GM19023 (cell line): ENCODE data around the gene CACNA1B.
"Not testable (repeated sequence)": the region's sequence is repeated elsewhere in the genome, so short reads cannot be mapped to it uniquely, and the experiment has no call there.

Experiments used
- ATAC-seq: cut with Tn5 transposase; IDR thresholded peaks from one replicate; pipeline ENCODE4 v1.9.1; 2021; ENCODE audit warnings: mild to moderate bottlenecking, moderate library complexity; ENCODE audit not compliant: unreplicated experiment

Gene CACNA1B

DNA sequence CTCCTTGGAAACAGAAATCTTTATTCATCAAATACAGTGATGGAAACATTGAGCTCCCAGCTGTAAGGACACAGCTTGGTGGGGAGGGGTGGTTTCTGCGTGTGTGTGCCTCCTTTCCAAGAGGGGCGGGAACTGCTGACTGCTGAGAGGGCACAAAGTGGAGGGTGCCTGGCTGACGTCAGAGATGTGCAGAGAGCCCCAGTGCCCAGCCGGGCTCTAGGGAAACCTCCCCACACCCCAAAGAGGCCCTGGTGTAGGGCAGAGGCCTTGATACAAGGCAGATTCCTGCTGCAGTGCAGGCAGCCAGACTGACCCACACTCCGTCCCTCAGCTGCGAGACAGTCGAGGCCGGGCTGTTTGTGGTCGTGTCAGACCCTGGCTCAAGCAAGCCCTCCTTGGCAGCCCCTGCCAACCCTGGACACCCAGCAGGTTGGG lies 191.0 kb downstream of the CACNA1B start:
- no peak for ATAC-seq

DNA sequence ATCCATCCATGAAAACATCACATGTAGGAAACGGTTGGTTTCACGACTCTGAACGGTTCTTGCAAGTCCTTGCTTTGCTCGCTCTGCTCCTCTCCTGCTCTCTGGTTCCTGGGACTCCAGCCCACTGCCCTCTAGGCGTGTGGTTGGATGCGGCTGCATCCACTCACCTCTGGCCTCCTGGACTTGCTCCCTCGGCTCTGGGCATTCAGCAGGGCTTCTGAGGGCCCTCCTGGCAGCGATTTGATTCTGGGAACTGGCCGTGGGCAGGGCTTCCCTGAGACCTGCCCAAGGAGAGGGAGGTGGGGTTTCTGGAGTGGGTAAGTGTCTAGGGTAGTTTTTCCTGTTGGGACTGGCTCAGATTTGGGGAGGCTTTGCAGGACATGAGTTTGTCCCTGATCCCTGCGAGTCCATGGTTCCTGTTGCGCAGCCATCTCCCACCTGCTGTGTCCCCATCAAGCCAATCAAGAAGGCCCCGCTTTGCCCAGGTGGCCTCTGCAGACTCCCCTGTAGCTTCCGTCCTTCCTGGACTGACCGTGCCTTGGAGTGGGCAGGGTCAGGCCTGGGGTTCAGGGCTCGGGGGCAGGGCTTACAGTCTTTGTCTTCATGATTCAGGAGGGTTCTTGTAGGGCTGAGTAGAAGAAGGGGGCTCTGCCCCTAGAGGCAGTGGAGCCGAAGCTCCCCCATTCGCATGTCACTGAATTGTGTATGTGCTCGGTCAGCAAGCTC lies 192.3 kb downstream of the CACNA1B start:
- ATAC-seq, result no peak

DNA sequence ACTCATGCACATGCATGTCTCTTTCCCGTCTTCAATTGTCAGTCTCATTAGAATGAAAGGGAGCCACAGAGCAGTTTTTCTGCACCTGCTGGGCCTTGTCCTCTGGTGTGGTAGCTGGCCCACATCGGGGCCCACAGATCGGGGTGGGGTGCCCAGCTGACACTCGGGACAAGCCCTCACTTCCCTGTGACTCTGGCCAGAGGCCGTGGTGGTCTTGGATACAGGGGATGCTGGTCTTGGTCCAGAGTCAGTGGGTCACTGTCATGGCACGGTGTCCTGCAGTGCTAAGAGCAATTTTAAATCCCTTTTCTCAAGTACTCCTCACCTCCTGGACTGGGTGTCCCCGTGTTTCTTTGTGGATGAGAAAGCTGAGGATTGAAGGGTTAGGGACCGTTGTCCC lies 193.2 kb downstream of the CACNA1B start:
- ATAC-seq, result no peak

DNA sequence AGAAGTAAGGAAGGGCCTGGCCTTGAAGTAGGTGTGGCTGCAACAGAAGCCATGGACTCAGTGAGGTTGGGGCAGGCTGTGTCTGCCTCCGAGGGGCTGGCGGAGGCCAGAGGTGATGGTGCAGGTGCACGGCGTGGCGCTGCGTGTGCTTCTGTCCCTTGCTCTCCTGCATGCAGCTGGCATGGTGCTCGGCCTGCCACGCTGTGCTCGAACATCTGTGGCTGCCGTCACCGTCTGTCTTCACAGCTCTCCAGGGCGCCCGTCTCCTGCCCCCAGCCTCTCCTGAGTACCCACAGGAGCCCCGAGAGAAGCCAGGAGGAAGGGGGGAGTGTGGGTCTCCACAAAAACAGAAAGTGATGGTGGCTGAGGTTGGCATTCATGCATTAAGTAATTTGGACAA lies 193.7 kb downstream of the CACNA1B start:
- ATAC-seq, result no peak

DNA sequence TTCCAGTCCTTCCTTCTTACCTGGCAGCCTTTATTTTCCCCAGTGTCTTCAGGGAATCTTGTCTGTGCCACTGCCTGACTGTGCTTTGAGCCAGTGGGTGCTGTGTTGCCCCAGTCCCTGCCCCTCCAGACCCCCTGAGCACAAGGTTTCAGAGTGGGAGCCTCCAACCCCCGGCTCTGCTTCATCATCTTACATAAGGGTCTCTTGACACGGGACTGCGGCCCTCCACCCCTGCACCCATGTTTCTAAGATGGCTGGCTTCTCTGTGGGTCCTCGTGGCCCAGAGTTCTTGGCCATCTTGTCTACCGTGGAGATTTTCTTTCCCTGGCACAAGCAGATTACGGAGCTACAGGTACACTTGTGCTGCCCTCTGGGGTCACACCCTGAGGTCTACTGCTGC lies 194.1 kb downstream of the CACNA1B start:
- no peak for ATAC-seq

DNA sequence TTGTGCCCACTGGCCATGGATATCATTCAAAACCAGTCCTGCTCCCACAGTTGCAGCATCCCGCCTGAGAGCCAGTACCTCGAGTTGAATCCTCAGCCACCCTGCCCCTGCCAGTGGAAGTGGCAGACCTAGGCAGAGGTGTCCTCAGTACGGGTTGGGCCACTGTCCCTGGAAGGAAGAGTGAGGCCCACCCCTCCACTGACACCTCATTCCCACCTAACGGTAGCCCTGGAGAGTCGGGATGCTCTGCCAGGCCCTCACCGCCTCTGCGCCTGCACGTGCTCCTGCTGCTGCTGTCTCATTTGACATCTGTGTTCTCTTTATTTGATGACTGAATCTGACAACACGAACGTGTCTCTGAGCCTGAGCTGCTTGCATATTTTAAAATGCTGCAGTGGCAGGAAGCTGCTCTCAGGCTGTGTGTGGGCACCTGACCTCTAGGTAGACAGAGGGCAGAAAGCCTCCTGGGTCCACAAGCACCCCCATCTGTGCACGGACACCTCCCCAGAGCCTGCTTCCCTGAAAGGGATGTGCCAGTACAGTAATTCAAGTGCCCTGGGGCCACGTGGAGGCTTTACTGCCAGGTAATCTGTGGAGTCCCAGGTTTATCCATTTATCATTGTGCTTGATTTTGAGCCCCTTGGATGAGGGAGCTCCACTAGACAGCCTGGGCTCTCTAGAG lies 194.7 kb downstream of the CACNA1B start:
- ATAC-seq, result no peak

DNA sequence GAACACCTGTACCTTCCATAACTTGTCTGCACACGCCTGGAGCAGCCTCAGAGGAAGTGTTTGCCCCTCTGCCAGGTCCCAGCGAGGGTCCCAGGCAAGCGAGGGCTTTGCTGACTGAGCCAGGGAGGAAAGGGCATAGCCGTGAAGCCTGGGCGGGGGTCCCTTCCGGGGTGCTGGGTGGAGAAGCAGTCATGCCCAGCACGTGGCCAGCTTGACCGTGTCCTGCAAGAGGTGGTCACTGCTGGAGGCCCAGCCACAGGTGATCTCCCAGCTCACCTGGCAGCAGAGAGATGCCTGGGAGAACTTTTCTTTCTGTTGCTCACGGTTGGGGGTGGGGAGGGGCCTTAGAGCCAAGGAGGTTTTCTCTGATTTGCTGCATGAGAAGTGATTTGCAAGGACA lies 195.3 kb downstream of the CACNA1B start:
- no peak for ATAC-seq

DNA sequence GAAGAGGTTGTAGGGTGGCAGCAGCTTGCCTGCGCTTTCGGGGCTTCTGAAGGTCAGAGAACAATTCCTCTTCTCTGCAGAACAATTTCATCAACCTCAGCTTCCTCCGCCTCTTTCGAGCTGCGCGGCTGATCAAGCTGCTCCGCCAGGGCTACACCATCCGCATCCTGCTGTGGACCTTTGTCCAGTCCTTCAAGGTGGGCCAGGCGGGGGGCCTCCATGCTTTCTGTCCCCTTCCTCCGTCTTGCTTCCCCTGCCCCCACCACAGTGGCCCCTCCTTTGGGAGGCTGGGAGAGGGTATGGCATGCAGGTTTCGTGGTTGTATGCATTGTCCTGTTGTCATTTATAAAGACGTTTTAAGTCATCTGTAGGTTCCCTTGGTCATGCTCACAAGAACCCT lies 195.8 kb downstream of the CACNA1B start:
- no peak for ATAC-seq

DNA sequence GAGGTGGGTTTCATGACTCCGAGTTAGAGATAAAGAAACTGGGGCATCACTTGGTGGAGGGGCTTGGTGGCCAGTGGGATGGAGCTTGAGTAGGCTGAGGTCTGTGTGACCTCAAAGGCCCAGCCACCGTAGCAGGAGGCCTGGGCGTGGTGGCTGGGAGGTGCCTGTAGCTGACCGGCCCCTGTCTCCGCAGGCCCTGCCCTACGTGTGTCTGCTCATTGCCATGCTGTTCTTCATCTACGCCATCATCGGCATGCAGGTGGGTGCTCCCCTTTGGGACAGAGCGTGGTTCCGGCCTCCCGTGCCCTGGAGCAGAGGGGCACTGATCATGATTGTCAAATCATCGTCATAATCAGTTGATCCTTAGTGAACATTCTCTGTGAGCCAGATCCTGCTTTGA lies 196.2 kb downstream of the CACNA1B start:
- no peak for ATAC-seq

DNA sequence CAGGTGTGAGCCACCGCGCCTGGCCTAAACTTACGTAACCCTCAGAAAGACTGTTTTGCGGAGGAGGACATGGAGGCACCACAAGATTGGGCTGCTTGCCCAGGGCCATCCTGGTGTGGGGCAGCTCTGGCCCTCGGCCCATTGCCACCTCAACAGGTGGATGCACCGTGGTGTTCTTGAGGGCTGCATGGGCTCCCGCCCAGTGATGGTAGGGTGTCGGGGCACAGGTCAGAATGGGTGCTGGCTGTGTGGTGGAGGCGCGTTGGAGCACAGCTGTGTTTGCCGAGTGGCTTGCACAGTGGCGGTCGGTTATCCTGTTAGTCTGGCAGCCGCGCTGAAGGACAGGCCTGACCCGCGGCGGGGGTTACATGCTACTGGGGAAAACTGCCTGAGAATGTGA lies 196.9 kb downstream of the CACNA1B start:
- no peak for ATAC-seq

DNA sequence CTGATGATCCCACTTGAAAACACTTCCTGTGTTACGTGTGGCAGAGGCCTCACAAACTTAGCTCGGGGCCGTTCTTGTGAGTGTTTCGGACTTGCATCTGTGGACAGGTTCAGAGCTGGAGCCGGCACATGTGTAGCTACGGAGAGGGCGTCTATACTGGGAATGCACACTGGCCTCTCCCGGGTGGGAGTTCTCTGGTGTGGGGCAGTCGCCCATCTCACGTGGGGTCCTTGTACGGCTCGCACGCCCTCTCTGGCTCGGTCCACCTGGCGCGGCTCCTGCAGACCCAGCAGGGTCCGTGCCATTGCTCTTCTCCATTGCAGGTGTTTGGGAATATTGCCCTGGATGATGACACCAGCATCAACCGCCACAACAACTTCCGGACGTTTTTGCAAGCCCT lies 197.9 kb downstream of the CACNA1B start:
- ATAC-seq, result no peak

DNA sequence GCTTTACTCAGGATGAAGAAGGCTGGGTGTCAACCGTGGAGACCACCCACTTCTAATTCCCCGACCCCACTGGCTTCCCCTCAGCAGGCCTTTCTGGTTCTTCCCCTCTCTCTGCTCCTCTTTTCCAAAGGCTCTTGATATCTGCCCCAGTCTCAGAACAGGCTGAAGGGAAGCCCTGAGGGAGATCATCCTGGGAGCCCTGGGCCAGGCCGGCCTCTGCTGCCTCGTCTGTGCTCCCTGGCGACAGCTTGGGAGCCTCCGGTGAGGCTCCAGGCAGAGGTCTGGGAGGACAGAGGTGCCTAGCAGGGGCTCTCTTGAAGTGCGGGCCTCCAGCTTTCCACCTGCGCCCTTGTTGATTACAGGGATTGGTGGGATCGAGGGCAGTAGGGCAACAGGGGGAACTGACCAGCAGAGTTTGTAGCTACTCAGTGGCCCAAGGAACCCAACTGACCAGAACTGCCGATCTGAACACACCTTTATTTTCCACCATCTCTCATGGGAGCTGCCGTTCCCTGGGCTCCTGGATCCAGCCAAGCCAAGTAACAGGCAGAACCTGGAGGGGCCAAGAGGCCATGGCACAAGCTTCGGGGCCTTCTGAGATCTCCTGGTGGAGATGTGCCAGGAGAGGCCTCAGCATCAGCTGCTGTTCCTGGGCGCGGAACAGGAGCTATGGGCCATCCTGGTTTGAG lies 198.5 kb downstream of the CACNA1B start:
- ATAC-seq, result no peak

DNA sequence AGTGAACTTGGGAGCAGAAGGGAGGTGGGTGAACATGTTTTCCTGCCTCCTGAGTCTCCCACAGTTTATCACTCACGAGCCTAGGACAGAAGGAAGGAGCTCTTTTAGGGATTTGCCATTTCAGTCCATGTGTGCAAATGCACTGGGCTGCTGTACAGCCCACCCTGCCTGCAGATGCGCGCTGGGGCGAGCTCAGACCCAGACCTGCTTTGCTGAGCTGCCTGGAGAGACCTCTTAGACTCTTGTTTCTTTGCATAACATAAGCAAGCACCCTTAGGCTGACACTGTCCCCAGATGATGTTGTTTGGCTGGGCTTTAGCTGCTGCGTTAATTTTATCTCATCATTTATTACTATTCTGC lies 199.0 kb downstream of the CACNA1B start:
- no peak for ATAC-seq

DNA sequence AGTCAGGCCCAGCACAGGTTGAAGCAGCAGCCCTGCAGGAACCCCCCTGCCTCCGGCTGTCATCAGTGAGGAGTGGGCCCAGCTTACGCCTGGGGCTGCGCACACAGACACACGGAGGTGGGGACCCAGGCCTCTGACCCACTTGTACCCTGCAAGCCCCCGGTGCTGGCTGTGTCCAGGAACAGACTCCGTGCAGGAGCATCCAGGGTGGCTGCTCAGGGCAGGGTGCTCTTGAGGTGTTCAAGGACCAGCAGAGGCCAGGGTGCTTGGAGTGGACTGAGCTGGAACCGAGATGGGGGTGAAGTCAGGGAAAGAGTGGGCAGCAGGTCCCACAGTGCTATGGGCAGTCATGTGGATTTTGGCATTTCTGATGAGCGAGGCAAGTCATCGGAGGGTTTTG lies 199.5 kb downstream of the CACNA1B start:
- no peak for ATAC-seq

DNA sequence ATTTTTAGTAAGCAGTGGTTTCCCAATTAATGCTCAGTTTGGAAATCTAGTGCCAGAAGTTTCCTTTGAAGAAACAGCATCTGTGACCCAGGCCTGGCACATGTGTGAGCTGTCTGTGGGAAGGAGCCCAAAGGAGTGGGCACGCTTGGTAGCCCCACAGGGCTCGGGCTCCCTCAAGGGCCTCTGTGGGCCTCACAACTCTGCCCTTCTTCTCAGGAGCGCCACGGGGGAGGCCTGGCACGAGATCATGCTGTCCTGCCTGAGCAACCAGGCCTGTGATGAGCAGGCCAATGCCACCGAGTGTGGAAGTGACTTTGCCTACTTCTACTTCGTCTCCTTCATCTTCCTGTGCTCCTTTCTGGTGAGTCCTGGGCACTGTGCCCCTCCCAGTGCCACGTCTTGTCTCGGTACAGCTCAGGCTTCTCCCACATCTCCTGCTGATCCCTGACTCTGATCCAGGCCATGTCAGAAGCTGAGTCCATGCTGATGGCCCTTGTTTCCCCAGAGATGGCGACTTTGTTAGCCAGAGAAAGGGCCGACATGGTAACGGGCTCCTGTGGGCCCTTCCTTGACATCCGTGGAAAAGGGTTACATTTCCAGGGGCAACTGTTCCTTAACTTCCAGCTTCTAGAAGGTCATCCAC lies 200.4 kb downstream of the CACNA1B start:
- ATAC-seq, result no peak

DNA sequence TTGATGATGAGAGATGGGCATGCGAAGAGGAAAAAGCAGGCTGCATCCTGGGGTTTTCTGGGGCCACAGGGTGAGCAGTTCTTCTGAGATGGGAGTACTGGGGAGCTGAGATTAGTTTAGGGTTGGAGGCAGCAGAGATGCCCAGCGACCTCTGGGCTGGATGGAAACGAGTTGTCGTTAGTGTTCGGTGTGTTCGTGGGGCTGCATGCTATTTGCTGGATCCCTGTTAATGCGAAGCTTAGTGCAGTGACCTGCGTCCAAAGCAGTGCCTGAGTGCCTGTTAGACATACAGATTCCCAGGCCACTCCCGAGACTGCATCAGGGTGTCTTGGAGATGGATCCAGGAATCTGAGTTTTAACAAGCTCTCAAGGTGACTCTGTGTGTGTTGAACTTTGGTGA lies 201.3 kb downstream of the CACNA1B start:
- no peak for ATAC-seq

DNA sequence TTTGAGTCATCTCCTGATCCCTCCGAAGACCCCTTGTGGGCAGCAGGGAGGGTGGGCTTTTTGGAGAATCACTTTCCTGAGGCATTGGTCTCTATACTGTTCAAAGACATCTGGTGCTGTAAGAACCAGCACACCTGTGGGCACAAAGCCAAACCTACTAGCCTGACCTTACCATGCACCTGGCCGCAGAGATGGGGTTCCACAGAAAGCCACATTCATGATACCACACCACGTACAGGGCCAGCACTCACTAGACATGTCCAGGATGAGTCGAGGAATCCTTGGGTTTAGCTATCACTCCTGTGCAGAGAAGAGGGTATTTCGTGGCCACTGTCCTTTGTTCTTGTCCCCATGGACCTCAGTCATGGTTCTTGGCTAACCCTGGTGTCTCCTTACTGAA lies 203.4 kb downstream of the CACNA1B start:
- no peak for ATAC-seq

DNA sequence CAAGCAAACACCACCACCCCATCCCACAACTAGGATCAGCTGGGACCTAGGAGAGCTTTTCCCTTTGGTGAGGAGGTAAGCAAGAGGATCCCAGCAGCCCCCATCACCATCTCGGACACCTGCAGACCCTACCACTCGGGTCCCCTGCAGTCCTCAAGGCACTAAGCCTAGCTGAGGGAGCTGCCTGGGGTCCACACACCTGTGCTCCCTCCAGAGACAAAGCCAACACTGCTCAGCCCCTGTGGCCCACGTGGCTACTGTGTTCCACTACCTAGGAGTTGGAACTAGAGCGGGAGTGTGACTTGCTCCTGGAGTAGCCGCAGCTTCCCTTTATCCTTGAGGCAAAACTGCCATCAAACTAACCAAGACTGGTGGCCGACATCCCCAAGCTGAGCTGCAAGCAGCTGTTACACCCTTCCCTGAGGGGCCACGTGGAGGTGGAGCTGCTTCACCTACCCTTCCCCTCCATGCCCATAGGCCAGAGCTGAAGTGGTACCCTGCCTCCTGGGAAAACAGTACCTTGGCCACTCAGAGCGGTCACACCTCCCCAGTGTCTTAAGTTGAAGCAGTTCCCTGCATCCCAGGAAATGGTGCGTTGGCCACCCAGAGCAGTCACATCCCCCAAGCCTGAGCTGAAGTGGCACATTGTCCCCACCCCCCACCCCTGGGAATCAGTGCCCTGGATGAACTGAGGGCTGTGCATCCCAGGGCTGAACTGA lies 205.5 kb downstream of the CACNA1B start:
- ATAC-seq, result no peak

DNA sequence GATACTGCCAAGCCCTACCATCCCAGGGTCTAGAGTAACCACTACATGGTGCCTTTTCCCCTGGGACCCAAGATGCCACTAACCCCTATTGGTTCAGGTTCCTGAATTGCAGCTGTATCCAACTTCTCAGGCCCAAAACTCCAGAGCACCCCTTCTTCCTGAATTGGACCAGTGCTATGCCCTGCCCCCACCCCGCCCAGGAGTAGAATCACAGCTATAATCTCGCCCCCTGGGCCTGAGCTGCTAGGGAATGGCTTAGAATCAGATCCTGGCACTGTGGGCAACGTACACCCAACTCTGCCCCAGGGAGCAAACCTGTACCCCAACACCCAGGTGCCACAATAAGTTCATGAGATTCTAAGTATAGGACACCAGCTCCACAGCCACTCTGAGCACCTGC lies 206.3 kb downstream of the CACNA1B start:
- ATAC-seq, result no peak

DNA sequence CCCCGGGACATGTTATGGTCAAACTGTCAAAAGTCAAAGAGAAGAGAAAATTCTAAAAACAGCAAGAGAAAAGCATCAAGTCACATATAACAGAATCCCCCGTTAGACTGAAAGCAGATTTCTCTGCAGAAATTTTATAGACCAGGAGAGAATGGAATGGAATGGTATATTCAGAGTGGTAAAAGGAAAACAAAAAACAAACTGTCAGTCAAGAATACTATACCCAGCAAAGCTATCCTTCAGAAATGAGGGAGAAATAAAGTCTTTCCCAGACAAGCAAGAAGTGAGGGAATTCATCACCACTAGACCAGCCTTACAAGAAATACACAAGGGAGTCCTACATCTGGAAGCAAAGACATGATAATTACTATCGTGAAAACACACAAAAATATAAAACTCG lies 208.0 kb downstream of the CACNA1B start:
- no peak for ATAC-seq

DNA sequence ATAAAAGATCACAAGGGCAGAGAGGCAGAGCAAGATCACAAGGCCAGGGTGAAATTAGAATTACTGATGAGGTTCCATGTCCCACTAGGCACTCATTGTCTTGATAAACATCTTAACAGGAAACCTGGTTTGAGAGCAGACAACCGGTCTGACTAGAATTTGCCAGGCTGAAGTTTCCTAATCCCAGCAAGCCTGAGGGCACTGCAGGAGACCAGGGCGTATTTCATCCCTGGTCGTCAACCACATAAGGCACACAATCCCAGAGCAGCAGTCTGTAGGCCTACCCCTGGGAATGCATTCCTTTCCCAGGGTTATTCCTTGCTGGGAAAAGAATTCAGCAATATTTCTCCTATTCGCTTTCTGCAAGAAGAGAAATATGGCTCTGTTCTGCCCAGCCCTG lies 214.5 kb downstream of the CACNA1B start:
- not testable (repeated sequence) for ATAC-seq
